Measurements from ENCODE around the gene CD79B.
"Not testable (repeated sequence)": the region's sequence is repeated elsewhere in the genome, so short reads cannot be mapped to it uniquely, and the experiment has no call there.

Gene CD79B

GRCh38 chr17:63909586-63909985 is 22.5 kb downstream of the CD79B start:
- not testable (repeated sequence) for DNase-seq

- DNase-seq = not testable (repeated sequence)
Observed at GRCh38 chr17:63907161-63907778, 24.9 kb downstream of the CD79B start.

- not testable (repeated sequence) for DNase-seq
Observed at GRCh38 chr17:63904796-63905195, 27.3 kb downstream of the CD79B start.

GRCh38 chr17:63903787-63904201 is 28.3 kb downstream of the CD79B start:
- DNase-seq = not testable (repeated sequence)

- DNase-seq = not testable (repeated sequence)
Observed at GRCh38 chr17:63901971-63902370, 30.2 kb downstream of the CD79B start.

- not testable (repeated sequence) for DNase-seq
Observed at GRCh38 chr17:63898899-63899798, 33.0 kb downstream of the CD79B start.

- DNase-seq = not testable (repeated sequence)
Observed at GRCh38 chr17:63896524-63897354, 35.4 kb downstream of the CD79B start, which contains the start of gene CSH1. CSH1 (minus strand) TSS chr17:63896574; CDS start chr17:63896511, 63 bp downstream.

- not testable (repeated sequence) for DNase-seq
Observed at GRCh38 chr17:63894821-63895220, 37.3 kb downstream of the CD79B start.

- not testable (repeated sequence) for DNase-seq
Observed at GRCh38 chr17:63894021-63894420, 38.1 kb downstream of the CD79B start.

GRCh38 chr17:63892316-63893037 is 39.7 kb downstream of the CD79B start:
- not testable (repeated sequence) for DNase-seq

GRCh38 chr17:63889026-63889848 is 42.9 kb downstream of the CD79B start:
- not testable (repeated sequence) for DNase-seq

GRCh38 chr17:63885119-63885518 is 47.0 kb downstream of the CD79B start:
- DNase-seq = not testable (repeated sequence)

- DNase-seq = not testable (repeated sequence)
Observed at GRCh38 chr17:63882626-63883126, 49.5 kb downstream of the CD79B start.

- DNase-seq = peak; percentile 29
Observed at GRCh38 chr17:63881935-63882601, 50.1 kb downstream of the CD79B start, which contains the start of gene GH2. GH2 (minus strand) TSS chr17:63881944; CDS start chr17:63881801, 143 bp downstream.

GRCh38 chr17:63881337-63881736 is 50.8 kb downstream of the CD79B start:
- not testable (repeated sequence) for DNase-seq

GRCh38 chr17:63880706-63881105 is 51.4 kb downstream of the CD79B start:
- no peak for DNase-seq

All from femur (tissue), 1 donor.